ENCODE data around the gene DPP10.

- TF ChIP-seq CTCF (IDR thresholded peaks at IDR 0.05 in 2 of 3, conservative IDR thresholded peaks at IDR 0.05 in 1 of 3; ENCODE audit: control insufficient read depth in 2 of 3, extremely low read depth in 1 of 3, insufficient read depth in 1 of 3, low read depth in 3 of 3, low read length in 3 of 3) (no peak), FOS (IDR thresholded peaks at IDR 0.05; ENCODE audit: borderline replicate concordance, extremely low read depth, insufficient read length) (no peak), RCOR1 (conservative IDR thresholded peaks at IDR 0.05; ENCODE audit: low read depth, low read length) (no peak), MYC (IDR thresholded peaks at IDR 0.05; ENCODE audit: insufficient read depth, insufficient read length, insufficient replicate concordance, low read length, severe bottlenecking) (no peak), ELK1 (IDR thresholded peaks at IDR 0.05; ENCODE audit: low read depth, low read length) (no peak), NFIC (IDR thresholded peaks at IDR 0.05; ENCODE audit: low read depth, low read length) (no peak)
These were observed 754.1 kb downstream of the DPP10 start for GRCh38 chr2:115196587-115196986.

Measured in GM12878 (cell line).